GM19324 (cell line): ENCODE data around the gene SPART.

Source experiments
- ATAC-seq: cut with Tn5 transposase; IDR thresholded peaks from one replicate; pipeline ENCODE4 v1.9.1; 2021; ENCODE audit warnings: mild to moderate bottlenecking, moderate library complexity; ENCODE audit not compliant: unreplicated experiment, low FRiP score

The SPART gene

GRCh38 chr13:36258831-36259230 is 87.4 kb downstream of the SPART start:
- no peak for ATAC-seq
